Measurements from ENCODE around the gene GLRX3. TPM values are rescaled to one million over a fixed set of nuclear protein-coding genes. Genes with fewer than 3 reads are reported as not detected.

The GLRX3 gene
- total and polyA plus RNA-seq, 2 donors (not counting 3 experiments of a cell fraction or from before 2014, with no cell fraction given) = 71.6 to 132 TPM

DNA sequence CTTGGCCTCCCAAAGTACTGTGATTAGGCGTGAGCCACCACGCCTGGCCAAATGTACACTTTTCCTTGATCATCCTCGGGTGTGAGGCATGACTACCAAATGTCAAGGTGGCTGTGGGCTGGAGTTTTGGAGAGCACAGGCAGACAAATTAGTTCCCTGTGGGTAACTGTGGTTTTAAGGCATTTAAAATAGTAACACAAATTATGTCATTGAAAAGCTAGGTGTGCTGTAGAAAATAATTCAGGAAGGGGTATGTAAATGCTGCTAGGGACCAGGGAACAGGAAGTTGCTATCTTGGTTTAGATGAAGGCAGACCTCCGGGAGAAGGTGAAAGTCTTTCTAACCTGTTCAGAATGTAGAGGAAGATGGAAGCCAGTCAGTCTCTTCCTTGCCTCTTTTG, 9.9 kb downstream of the GLRX3 start:
- no peaks in the 10 kb centered on the region for H3K9me3 ChIP-seq (replicated peaks; ENCODE audit: control insufficient read depth, insufficient read depth, low read length)
- H3K9me1 ChIP-seq (replicated peaks; ENCODE audit: control insufficient read depth, extremely low read depth, insufficient read depth, low read length) = no peaks in the 10 kb centered on the region
- peaks cover 11% of the 10 kb centered on the region in 2 experiments for H3K36me3 ChIP-seq (ENCODE audit: control insufficient read depth in 2 of 2, extremely low read depth in 1 of 2, insufficient read depth in 2 of 2, low read length in 2 of 2)
- no peak for TF ChIP-seq FOS (IDR thresholded peaks at IDR 0.05; ENCODE audit: borderline replicate concordance, insufficient read depth, low read length)
- TF ChIP-seq POLR2AphosphoS5 (IDR thresholded peaks at IDR 0.05; ENCODE audit: insufficient read depth, low read depth, low read length) = no peak
- TF ChIP-seq CTCF (IDR thresholded peaks at IDR 0.05; ENCODE audit: extremely low read depth in 1 of 2, insufficient read depth in 1 of 2, low read depth in 1 of 2, low read length in 2 of 2) = no peak
- TF ChIP-seq EZH2 (IDR thresholded peaks at IDR 0.05; ENCODE audit: borderline replicate concordance, low read depth, low read length, severe bottlenecking) = no peak
- no peak for TF ChIP-seq JUN (IDR thresholded peaks at IDR 0.05; ENCODE audit: borderline replicate concordance, insufficient read depth, insufficient read length, low read depth)
- TF ChIP-seq GATA2 (IDR thresholded peaks at IDR 0.05; ENCODE audit: insufficient read depth, insufficient read length, low read depth, low read length) = no peak
- TF ChIP-seq, protein P1, sequence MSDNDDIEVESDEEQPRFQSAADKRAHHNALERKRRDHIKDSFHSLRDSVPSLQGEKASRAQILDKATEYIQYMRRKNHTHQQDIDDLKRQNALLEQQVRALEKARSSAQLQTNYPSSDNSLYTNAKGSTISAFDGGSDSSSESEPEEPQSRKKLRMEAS (IDR thresholded peaks at IDR 0.05; ENCODE audit: insufficient read depth, insufficient read length) = no peak
- TF ChIP-seq POLR2A (IDR thresholded peaks at IDR 0.05; ENCODE audit: low read depth, low read length) = no peak
- TF ChIP-seq MYC (IDR thresholded peaks at IDR 0.05; ENCODE audit: low read depth, low read length) = no peak
- CTCF ChIA-PET = interaction anchor here (1.0 kb wide), 1 partner anchor 34 kb away, joined by 3 read pairs; no protein-coding TSS in a partner anchor
- no peaks in the 10 kb centered on the region for H3K4me1 ChIP-seq (ENCODE audit: control insufficient read depth, extremely low read depth, insufficient read depth, low read length)
- FAIRE-seq (no peak), DNase-seq (ENCODE audit: low read depth, low spot score) (no peak)
- H3K79me2 ChIP-seq (ENCODE audit: control insufficient read depth, insufficient read depth, low read length) = peaks cover 90% of the 10 kb centered on the region
- peaks cover 4% of the 10 kb centered on the region for H4K20me1 ChIP-seq (replicated peaks; ENCODE audit: control insufficient read depth, extremely low read depth, insufficient read depth, low read length)
- BruUV-seq (replicated peaks) = no TSS peak
- H3K9ac ChIP-seq (replicated peaks; ENCODE audit: extremely low read depth, insufficient read depth, low read length) = no peak overlapping the region
- H3K4me2 ChIP-seq (ENCODE audit: insufficient read depth, low read length) = no peak overlapping the region
- no peak overlapping the region for H2AFZ ChIP-seq (ENCODE audit: low read depth, low read length)
- dilution Hi-C loops (cut with MboI; ENCODE audit: extremely low pct_ligation_motif_present, low sequenced_read_pairs) = no loop called here
- no peaks in the 10 kb centered on the region for H3K27me3 ChIP-seq (ENCODE audit: control insufficient read depth in 2 of 2, insufficient read depth in 2 of 2, low read length in 2 of 2)
- POLR2A ChIA-PET = no interaction called here
- no peak overlapping the region for H3K4me3 ChIP-seq (replicated peaks in 1 of 3; ENCODE audit: insufficient read depth in 1 of 3, low read depth in 1 of 3, low read length in 3 of 3)
- no peak overlapping the region for H3K27ac ChIP-seq (ENCODE audit: insufficient read depth, low read depth, low read length)
- intact Hi-C loops (cut with micrococcal nuclease) = no loop called here

All from endothelial cell of umbilical vein (primary cell).